A549 (cell line): ENCODE measurements around the gene MATN4.

Source experiments
- CTCF ChIP-seq: fragments of >200 bp; sonication (Bioruptor Twin); formaldehyde crosslinking; IDR thresholded peaks from 3 replicates; pipeline ENCODE4 v1.5.1; 2016
- HDAC2 ChIP-seq: fragments of 200-600 bp; sonication (generic); IDR thresholded peaks from 2 replicates; pipeline ENCODE4 v1.6.1; 2016
- HEYL ChIP-seq: fragments of 250-450 bp; sonication (Bioruptor Pico); IDR thresholded peaks from 2 replicates; pipeline ENCODE4 v1.8.0; 2021; ENCODE audit warnings: mild to moderate bottlenecking, moderate library complexity
- JUN ChIP-seq, 2 experiments: fragments of >200 bp; sonication (Bioruptor Twin); formaldehyde crosslinking; IDR thresholded peaks; 2 replicates in 1 of 2; 3 replicates in 1 of 2; pipeline ENCODE4 v1.6.1; 2016 to 2017
- MAX ChIP-seq: IDR thresholded peaks from 2 replicates; pipeline ENCODE4 v1.6.1; 2012
- PBX3 ChIP-seq: IDR thresholded peaks from 2 replicates; pipeline ENCODE4 v1.6.1; 2012
- POLR2A ChIP-seq: IDR thresholded peaks from 2 replicates; pipeline ENCODE4 v1.6.1; 2012; ENCODE audit warnings: mild to moderate bottlenecking, low read length
- POLR2AphosphoS2 ChIP-seq: conservative IDR thresholded peaks from 2 replicates; pipeline ENCODE4 v1.6.1; 2012; ENCODE audit warnings: low read length, improper control_type of control experiment, inconsistent platforms
- RAD21 ChIP-seq, 2 experiments: fragments of >200 bp in 1 of 2; sonication (Bioruptor Twin) in 1 of 2; formaldehyde crosslinking in 1 of 2; IDR thresholded peaks in 1 of 2; conservative IDR thresholded peaks in 1 of 2; 2 replicates in 1 of 2; 3 replicates in 1 of 2; pipeline ENCODE4 v1.6.1; 2012 to 2018; ENCODE audit warnings: inconsistent platforms in 1 of 2
- RCOR1 ChIP-seq: fragments of 150-350 bp; IDR thresholded peaks from 2 replicates; pipeline ENCODE4 v1.6.1; 2014; ENCODE audit warnings: antibody characterized with exemption, low read length, low read depth
- RNF2 ChIP-seq: fragments of 200-600 bp; sonication (generic); IDR thresholded peaks from 2 replicates; pipeline ENCODE4 v1.6.1; 2016; ENCODE audit warnings: low read depth, mild to moderate bottlenecking, antibody characterized with exemption, moderate library complexity, borderline replicate concordance
- SREBF2 ChIP-seq: fragments of 450-650 bp; IDR thresholded peaks from 2 replicates; pipeline ENCODE4 v1.6.1; 2014; ENCODE audit warnings: mild to moderate bottlenecking, moderate library complexity

GRCh38 chr20:45312241-45312640 lies 4.1 kb upstream of the MATN4 start:
- TF ChIP-seq RAD21 (conservative IDR thresholded peaks at IDR 0.05 in 1 of 2, IDR thresholded peaks at IDR 0.05 in 1 of 2), result no peak
- TF ChIP-seq RCOR1, result no peak
- no peak for TF ChIP-seq CTCF
- no peak for TF ChIP-seq POLR2A
- TF ChIP-seq HEYL, result no peak
- no peak for TF ChIP-seq HDAC2
- no peak for TF ChIP-seq PBX3
- TF ChIP-seq POLR2AphosphoS2, result no peak
- no peak for TF ChIP-seq SREBF2
- no peak for TF ChIP-seq MAX
- TF ChIP-seq RNF2, result no peak
- no peak for TF ChIP-seq JUN (IDR thresholded peaks at IDR 0.05)
